HG02642 (cell line): Measurements from ENCODE around the gene RNF220.

Experiments
- ATAC-seq: cut with Tn5 transposase; IDR thresholded peaks from one replicate; pipeline ENCODE4 v1.9.1; 2021; ENCODE audit warnings: mild to moderate bottlenecking; ENCODE audit not compliant: unreplicated experiment, poor library complexity

RNF220 gene

GRCh38 chr1:44571712-44572571 lies 166.9 kb downstream of the RNF220 start:
- no peak for ATAC-seq

DNA sequence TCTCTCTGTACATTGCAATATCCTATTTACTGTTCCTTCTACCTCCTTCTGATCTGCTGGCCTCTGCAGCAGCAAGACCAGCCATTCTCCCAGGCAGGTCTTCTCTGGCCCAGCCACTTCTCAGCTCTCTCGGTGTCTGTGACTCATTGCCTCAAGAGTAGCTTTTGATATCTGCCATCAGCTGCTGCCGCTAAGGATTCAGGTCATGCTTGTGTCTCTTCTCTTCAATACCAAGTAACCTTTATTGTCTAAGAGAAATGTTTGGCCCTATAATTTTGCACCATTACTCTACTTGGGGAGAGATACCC lies 167.5 kb downstream of the RNF220 start:
- ATAC-seq = no peak

GRCh38 chr1:44575396-44575795 lies 170.3 kb downstream of the RNF220 start:
- ATAC-seq = no peak

DNA sequence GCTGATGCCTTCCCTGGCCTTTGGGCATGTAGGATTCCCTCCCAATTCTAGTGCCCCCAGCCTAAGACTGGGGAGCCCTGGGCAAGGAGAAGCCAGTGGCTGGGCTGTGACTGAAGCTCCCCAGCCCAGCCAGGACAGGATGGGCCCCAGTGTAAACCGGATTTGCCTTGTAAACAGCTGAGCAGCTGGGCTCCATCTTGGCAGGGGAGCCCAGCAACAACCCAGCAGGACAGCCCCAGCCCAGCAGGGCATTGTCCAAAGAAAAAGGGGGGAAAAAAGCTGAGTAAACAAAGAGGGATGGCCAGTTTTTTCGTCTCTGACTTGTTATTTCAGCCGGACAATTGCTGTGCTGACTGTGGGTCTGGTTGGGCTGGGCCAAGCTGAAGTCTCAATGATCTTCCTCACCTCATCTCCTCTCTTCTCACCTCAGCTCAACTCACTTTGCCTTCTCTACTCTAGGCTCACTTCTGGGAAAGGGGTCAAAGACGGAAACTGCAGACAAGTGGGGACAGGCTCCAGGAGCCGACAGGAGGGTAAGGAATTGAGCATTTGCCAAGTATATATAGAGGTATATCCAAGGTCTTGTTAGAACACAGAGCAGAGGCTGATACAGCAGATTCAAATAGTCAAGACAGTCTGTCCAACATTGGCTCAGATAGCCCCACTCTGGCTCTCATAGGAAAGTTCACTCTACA lies 171.5 kb downstream of the RNF220 start:
- no peak for ATAC-seq

DNA sequence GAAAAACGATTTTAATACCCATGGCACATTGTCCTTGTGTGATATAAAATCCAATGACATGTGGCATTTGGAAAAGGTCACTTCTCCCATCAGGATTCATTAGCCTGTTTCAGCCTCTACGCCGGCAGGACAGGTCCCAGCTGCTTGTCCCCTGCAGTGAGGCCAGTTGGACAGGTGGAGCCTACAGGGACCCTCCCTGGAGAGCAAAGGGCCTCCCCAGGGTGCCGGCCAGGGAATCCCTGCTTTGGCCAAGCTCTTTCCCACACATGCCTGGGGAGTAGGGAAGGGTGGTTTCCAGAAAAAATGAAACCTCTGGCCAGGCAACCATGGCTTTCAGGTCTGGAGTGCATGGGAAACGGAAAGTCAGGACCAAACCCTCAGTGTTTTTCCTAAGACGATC lies 176.2 kb downstream of the RNF220 start:
- ATAC-seq = no peak

- no peak for ATAC-seq
Measured at GRCh38 chr1:44584167-44584566, 179.1 kb downstream of the RNF220 start.

DNA sequence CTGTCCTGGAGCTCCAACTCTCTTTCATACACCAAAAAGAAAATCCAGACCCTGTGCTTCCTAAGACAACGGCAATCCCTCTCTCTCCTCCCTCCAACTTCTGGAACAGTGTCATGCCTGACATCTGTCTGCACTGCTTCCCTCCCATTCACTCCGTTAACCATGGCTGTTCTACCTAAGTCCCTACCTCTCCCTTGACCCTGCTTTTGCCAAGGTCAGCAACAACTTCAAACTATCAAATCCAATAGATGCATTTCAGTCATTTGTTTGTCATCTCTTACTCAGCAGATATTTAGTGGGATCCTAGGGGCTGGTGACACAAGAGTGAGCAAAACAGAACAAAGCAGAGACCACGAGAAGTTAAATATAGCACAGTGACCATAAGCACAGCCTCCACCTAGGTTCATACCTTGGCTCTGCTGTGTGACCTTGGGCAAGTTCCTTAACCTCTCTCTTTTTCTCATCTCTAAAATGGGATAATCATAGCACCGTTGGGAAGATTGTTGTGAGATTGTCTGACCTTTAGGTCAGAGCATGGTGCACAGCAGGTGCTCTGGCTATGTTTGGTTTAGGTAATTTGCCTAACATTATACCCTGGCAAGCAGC lies 180.4 kb downstream of the RNF220 start:
- ATAC-seq = no peak

GRCh38 chr1:44587796-44588460 lies 182.9 kb downstream of the RNF220 start:
- no peak for ATAC-seq

GRCh38 chr1:44588551-44589210 lies 183.6 kb downstream of the RNF220 start:
- ATAC-seq = no peak

DNA sequence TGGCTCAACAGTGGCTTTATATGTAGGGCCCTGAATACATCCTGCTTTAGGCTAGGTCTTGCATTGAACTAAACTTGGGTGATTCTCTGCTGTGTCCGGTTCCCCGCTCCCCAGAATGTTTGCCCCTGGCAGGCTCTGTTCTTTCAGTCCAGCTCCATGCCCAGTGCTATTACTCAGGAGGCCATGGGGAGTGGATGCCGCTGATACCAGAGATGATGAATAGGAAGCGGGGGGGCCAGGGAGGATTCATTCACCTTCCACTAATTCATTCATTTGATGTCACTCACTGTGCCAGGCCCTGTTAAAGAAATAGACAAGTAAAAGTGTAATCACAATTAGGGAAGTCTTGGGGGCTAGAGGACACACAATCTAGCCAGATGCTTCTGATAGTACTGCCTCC lies 185.4 kb downstream of the RNF220 start:
- no peak for ATAC-seq

GRCh38 chr1:44591381-44591780 lies 186.3 kb downstream of the RNF220 start:
- ATAC-seq = no peak

- no peak for ATAC-seq
Measured at GRCh38 chr1:44592208-44593145, 187.4 kb downstream of the RNF220 start.

GRCh38 chr1:44594353-44594752 lies 189.3 kb downstream of the RNF220 start:
- ATAC-seq = no peak

GRCh38 chr1:44594871-44595735 lies 190.0 kb downstream of the RNF220 start:
- peak; percentile 75 for ATAC-seq

DNA sequence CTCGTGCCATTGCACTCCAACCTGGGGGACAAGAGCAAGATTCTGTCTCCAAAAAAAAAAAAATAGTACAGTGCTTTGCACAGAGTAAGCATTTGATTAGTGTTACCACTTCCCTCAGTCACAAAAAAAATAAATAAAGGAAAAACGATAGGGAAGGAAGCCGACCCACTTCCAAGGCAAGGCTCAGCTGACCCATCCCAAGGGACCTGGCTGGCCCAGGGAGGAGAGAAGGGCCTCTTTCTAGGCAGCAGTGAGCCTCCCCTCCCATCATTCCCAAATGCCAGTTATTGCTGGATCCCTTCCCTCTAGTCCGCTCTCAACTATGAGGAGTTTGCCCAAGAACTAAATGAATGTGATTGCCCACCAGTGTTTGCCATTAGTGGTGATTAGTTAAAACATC lies 191.5 kb downstream of the RNF220 start:
- no peak for ATAC-seq

- no peak for ATAC-seq
Measured at GRCh38 chr1:44598167-44598566, 193.1 kb downstream of the RNF220 start.

DNA sequence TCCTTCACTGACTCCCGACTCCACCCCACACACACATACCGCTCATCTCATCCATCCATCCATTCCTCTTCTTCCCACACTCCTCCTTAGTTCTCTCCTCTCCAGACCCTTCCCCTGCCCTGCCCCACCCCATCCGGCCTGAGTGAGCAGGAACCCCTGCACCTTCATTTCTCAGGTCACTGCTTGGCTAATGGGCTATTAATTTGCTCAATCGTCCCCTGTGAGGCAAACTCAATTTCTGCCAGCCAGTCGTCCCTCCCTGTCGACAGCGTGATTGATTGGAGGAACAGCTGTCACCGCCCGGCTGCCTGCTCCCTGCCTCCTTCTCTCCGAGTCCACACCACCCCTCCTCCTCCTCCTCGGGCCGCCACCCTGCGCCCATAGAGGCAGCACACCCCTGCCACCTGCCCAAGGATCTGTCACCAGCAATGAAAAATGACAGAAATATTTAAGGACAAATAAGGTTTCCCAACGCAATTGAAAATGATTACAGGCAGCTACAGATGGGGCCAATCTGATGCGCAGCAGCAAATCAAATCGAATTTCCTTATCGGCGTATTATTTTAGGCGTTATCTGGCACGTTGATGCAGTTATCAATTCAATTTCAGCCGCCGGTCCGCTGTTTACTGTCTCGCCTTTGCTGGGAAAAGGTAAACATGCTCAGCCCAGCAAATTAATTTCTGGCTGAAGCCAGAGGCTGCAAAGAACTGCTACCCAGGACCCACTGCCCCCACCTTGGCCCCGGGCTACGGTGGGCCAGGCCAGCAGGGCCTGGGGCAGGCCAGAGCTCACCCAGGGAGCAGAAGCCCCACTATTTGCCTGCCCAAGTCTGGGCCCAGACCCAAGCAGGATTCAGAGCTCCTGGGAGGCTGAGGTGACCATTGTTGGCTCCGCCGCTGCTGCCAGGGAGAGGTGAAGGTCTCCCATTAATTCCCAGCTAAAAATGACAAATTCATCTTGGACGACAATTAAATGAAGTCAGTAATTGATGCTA lies 197.9 kb downstream of the RNF220 start:
- no peak for ATAC-seq
